ENCODE results near the gene ATF7IP2. TPM values are rescaled to one million over a fixed set of nuclear protein-coding genes. Genes with fewer than 3 reads are reported as not detected.
A peak's percentile ranks its signal among the peaks of the same experiment; 100 is the strongest.

ATF7IP2 gene
- total and polyA plus RNA-seq, 2 of the 13 experiments (the other 11 are each of a cell fraction or from before 2014, with no cell fraction given) = 117 to 217 TPM

GRCh38 chr16:10519929-10520868, 134.3 kb downstream of the ATF7IP2 start (continued):
- TF ChIP-seq, protein P1, sequence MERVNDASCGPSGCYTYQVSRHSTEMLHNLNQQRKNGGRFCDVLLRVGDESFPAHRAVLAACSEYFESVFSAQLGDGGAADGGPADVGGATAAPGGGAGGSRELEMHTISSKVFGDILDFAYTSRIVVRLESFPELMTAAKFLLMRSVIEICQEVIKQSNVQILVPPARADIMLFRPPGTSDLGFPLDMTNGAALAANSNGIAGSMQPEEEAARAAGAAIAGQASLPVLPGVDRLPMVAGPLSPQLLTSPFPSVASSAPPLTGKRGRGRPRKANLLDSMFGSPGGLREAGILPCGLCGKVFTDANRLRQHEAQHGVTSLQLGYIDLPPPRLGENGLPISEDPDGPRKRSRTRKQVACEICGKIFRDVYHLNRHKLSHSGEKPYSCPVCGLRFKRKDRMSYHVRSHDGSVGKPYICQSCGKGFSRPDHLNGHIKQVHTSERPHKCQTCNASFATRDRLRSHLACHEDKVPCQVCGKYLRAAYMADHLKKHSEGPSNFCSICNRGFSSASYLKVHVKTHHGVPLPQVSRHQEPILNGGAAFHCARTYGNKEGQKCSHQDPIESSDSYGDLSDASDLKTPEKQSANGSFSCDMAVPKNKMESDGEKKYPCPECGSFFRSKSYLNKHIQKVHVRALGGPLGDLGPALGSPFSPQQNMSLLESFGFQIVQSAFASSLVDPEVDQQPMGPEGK (CRISPR knock-in tag; IDR thresholded peaks at IDR 0.05) = peak; percentile 98
- no peak for TF ChIP-seq SRY (CRISPR knock-in tag; IDR thresholded peaks at IDR 0.05)
- TF ChIP-seq XRCC5 (optimal IDR thresholded peaks at IDR 0.05; ENCODE audit: low read length) = peak; percentile 93
- TF ChIP-seq SP140L (CRISPR knock-in tag; IDR thresholded peaks at IDR 0.05; ENCODE audit: borderline replicate concordance) = no peak
- TF ChIP-seq FOXP1 (IDR thresholded peaks at IDR 0.05) = no peak
- TF ChIP-seq FOXP1 (CRISPR knock-in tag; IDR thresholded peaks at IDR 0.05) = peak; percentile 91
- no peak; the same call in 2 of the 3 replicates for TF ChIP-seq MXI1 (IDR thresholded peaks at IDR 0.05; ENCODE audit: borderline replicate concordance, low read depth, low read length)
- TF ChIP-seq ZNF589 (CRISPR knock-in tag; conservative IDR thresholded peaks at IDR 0.05) = no peak
- TF ChIP-seq ZNF431 (CRISPR knock-in tag; IDR thresholded peaks at IDR 0.05; ENCODE audit: borderline replicate concordance, low read depth) = no peak
- 0 out of 2 replicates have a peak, but pooled peaks have one; percentile 37 for TF ChIP-seq ZNF670 (CRISPR knock-in tag; IDR thresholded peaks at IDR 0.05; ENCODE audit: borderline replicate concordance)
- TF ChIP-seq ZNF143 (CRISPR knock-in tag; IDR thresholded peaks at IDR 0.05) = no peak
- peak; percentile 61 for TF ChIP-seq HOXA3 (CRISPR knock-in tag; IDR thresholded peaks at IDR 0.05)
- TF ChIP-seq PTBP1 (IDR thresholded peaks at IDR 0.05; ENCODE audit: low read depth, low read length, poor library complexity, severe bottlenecking) = no peak
- TF ChIP-seq JUNB (CRISPR knock-in tag; IDR thresholded peaks at IDR 0.05; ENCODE audit: borderline replicate concordance) = no peak; the same call in 1 of the 2 replicates
- no peak for TF ChIP-seq ZNF225 (CRISPR knock-in tag; IDR thresholded peaks at IDR 0.05)
- TF ChIP-seq ZBTB40 (IDR thresholded peaks at IDR 0.05) = no peak
- 0 out of 2 replicates have a peak, but pooled peaks have one; percentile 34 for TF ChIP-seq ZBTB40 (CRISPR knock-in tag; IDR thresholded peaks at IDR 0.05)
